Measurements from ENCODE around the gene SERPINA5. TPM values are rescaled to one million over a fixed set of nuclear protein-coding genes. Genes with fewer than 3 reads are reported as not detected.
A peak's percentile ranks its signal among the peaks of the same experiment; 100 is the strongest.

Gene SERPINA5
- total and polyA plus RNA-seq, 2 of the 13 experiments (the other 11 are each of a cell fraction or from before 2014, with no cell fraction given): 449 to 498 TPM

DNA sequence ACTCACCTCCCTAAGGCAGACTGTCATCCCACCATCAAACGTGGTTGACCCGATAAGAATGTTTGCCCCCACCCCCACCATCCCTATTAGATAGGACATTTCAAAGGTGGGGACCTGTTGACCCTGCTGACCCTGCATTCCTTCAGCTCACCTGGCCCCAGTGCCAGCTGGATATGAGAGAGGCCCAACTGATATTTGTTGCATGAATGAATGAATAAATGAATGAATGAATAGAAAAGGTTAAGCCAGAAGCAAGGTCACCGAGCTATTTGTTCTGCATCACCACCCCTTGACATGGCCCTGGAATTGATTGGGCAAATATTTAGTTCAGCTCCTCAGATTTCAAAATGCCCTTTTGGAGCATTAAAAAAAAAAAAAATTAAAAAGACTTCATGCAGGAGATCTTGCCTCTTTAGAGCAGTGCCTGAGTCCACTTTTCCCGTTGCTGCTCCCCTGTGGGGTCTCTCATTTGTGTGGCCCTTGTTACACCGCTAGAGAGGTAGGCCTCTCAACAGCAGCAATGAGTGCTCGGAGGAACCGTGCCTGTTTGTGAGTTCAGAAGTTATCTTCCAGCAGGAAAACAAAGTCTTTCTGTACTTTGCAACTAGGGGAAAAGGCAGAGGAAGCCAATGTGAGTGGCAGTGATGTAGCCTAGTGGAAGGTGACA lies 8.5 kb upstream of the SERPINA5 start (continued):
- TF ChIP-seq, protein P1, sequence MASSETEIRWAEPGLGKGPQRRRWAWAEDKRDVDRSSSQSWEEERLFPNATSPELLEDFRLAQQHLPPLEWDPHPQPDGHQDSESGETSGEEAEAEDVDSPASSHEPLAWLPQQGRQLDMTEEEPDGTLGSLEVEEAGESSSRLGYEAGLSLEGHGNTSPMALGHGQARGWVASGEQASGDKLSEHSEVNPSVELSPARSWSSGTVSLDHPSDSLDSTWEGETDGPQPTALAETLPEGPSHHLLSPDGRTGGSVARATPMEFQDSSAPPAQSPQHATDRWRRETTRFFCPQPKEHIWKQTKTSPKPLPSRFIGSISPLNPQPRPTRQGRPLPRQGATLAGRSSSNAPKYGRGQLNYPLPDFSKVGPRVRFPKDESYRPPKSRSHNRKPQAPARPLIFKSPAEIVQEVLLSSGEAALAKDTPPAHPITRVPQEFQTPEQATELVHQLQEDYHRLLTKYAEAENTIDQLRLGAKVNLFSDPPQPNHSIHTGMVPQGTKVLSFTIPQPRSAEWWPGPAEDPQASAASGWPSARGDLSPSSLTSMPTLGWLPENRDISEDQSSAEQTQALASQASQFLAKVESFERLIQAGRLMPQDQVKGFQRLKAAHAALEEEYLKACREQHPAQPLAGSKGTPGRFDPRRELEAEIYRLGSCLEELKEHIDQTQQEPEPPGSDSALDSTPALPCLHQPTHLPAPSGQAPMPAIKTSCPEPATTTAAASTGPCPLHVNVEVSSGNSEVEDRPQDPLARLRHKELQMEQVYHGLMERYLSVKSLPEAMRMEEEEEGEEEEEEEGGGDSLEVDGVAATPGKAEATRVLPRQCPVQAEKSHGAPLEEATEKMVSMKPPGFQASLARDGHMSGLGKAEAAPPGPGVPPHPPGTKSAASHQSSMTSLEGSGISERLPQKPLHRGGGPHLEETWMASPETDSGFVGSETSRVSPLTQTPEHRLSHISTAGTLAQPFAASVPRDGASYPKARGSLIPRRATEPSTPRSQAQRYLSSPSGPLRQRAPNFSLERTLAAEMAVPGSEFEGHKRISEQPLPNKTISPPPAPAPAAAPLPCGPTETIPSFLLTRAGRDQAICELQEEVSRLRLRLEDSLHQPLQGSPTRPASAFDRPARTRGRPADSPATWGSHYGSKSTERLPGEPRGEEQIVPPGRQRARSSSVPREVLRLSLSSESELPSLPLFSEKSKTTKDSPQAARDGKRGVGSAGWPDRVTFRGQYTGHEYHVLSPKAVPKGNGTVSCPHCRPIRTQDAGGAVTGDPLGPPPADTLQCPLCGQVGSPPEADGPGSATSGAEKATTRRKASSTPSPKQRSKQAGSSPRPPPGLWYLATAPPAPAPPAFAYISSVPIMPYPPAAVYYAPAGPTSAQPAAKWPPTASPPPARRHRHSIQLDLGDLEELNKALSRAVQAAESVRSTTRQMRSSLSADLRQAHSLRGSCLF (CRISPR knock-in tag; IDR thresholded peaks at IDR 0.05; ENCODE audit: borderline replicate concordance): no peak
- no peak for TF ChIP-seq ZNF367 (CRISPR knock-in tag; IDR thresholded peaks at IDR 0.05; ENCODE audit: borderline replicate concordance)
- TF ChIP-seq ZNF790 (CRISPR knock-in tag; IDR thresholded peaks at IDR 0.05; ENCODE audit: borderline replicate concordance): no peak
- TF ChIP-seq THYN1 (CRISPR knock-in tag; IDR thresholded peaks at IDR 0.05; ENCODE audit: borderline replicate concordance, low read depth): no peak
- TF ChIP-seq, protein P2, sequence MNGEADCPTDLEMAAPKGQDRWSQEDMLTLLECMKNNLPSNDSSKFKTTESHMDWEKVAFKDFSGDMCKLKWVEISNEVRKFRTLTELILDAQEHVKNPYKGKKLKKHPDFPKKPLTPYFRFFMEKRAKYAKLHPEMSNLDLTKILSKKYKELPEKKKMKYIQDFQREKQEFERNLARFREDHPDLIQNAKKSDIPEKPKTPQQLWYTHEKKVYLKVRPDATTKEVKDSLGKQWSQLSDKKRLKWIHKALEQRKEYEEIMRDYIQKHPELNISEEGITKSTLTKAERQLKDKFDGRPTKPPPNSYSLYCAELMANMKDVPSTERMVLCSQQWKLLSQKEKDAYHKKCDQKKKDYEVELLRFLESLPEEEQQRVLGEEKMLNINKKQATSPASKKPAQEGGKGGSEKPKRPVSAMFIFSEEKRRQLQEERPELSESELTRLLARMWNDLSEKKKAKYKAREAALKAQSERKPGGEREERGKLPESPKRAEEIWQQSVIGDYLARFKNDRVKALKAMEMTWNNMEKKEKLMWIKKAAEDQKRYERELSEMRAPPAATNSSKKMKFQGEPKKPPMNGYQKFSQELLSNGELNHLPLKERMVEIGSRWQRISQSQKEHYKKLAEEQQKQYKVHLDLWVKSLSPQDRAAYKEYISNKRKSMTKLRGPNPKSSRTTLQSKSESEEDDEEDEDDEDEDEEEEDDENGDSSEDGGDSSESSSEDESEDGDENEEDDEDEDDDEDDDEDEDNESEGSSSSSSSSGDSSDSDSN (CRISPR knock-in tag; IDR thresholded peaks at IDR 0.05): 0 out of 2 replicates have a peak, but pooled peaks have one; percentile 10
- peak; percentile 36; the same call in 1 of the 2 replicates for TF ChIP-seq TGIF2 (CRISPR knock-in tag; IDR thresholded peaks at IDR 0.05)
- no peak for TF ChIP-seq MTA3 (CRISPR knock-in tag; IDR thresholded peaks at IDR 0.05)
- TF ChIP-seq, protein P3, sequence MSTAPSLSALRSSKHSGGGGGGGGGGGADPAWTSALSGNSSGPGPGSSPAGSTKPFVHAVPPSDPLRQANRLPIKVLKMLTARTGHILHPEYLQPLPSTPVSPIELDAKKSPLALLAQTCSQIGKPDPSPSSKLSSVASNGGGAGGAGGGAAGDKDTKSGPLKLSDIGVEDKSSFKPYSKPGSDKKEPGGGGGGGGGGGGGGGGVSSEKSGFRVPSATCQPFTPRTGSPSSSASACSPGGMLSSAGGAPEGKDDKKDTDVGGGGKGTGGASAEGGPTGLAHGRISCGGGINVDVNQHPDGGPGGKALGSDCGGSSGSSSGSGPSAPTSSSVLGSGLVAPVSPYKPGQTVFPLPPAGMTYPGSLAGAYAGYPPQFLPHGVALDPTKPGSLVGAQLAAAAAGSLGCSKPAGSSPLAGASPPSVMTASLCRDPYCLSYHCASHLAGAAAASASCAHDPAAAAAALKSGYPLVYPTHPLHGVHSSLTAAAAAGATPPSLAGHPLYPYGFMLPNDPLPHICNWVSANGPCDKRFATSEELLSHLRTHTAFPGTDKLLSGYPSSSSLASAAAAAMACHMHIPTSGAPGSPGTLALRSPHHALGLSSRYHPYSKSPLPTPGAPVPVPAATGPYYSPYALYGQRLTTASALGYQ (CRISPR knock-in tag; IDR thresholded peaks at IDR 0.05): peak; percentile 92
- TF ChIP-seq SIX4 (CRISPR knock-in tag; IDR thresholded peaks at IDR 0.05): peak; percentile 95
- TF ChIP-seq, protein P4, sequence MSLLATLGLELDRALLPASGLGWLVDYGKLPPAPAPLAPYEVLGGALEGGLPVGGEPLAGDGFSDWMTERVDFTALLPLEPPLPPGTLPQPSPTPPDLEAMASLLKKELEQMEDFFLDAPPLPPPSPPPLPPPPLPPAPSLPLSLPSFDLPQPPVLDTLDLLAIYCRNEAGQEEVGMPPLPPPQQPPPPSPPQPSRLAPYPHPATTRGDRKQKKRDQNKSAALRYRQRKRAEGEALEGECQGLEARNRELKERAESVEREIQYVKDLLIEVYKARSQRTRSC (CRISPR knock-in tag; IDR thresholded peaks at IDR 0.05; ENCODE audit: low read depth): no peak
- TF ChIP-seq ZBTB7A (CRISPR knock-in tag; IDR thresholded peaks at IDR 0.05): peak; percentile 53; the same call in 1 of the 2 replicates
- TF ChIP-seq, protein P5, sequence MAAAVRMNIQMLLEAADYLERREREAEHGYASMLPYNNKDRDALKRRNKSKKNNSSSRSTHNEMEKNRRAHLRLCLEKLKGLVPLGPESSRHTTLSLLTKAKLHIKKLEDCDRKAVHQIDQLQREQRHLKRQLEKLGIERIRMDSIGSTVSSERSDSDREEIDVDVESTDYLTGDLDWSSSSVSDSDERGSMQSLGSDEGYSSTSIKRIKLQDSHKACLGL (CRISPR knock-in tag; IDR thresholded peaks at IDR 0.05): no peak
- TF ChIP-seq, protein P6, sequence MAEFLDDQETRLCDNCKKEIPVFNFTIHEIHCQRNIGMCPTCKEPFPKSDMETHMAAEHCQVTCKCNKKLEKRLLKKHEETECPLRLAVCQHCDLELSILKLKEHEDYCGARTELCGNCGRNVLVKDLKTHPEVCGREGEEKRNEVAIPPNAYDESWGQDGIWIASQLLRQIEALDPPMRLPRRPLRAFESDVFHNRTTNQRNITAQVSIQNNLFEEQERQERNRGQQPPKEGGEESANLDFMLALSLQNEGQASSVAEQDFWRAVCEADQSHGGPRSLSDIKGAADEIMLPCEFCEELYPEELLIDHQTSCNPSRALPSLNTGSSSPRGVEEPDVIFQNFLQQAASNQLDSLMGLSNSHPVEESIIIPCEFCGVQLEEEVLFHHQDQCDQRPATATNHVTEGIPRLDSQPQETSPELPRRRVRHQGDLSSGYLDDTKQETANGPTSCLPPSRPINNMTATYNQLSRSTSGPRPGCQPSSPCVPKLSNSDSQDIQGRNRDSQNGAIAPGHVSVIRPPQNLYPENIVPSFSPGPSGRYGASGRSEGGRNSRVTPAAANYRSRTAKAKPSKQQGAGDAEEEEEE (CRISPR knock-in tag; IDR thresholded peaks at IDR 0.05; ENCODE audit: borderline replicate concordance): no peak
- TF ChIP-seq ZNF138 (CRISPR knock-in tag; IDR thresholded peaks at IDR 0.05; ENCODE audit: low read depth): no peak
- TF ChIP-seq, protein P7, sequence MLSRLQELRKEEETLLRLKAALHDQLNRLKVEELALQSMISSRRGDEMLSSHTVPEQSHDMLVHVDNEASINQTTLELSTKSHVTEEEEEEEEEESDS (CRISPR knock-in tag; IDR thresholded peaks at IDR 0.05; ENCODE audit: borderline replicate concordance): no peak
